Endodermal cell (in vitro differentiated cells): Measurements from ENCODE around the gene SERPINH1. TPM values are rescaled to one million over a fixed set of nuclear protein-coding genes. Genes with fewer than 3 reads are reported as not detected.

ENCODE experiments used
- DNase-seq: peaks from one replicate; pipeline ENCODE4 v3.0.0-alpha.2; 2017
- H3K27ac ChIP-seq: 2 replicates; pipeline ENCODE4 v1.5.1; 2013; ENCODE audit warnings: mild to moderate bottlenecking, low read depth, low read length, moderate library complexity
- H3K27me3 ChIP-seq: 2 replicates; pipeline ENCODE4 v1.6.1; 2013; ENCODE audit warnings: mild to moderate bottlenecking, low read length, moderate library complexity; ENCODE audit not compliant: insufficient read depth, control insufficient read depth, poor library complexity, severe bottlenecking
- H3K36me3 ChIP-seq: 2 replicates; pipeline ENCODE4 v1.7.0; 2013; ENCODE audit warnings: mild to moderate bottlenecking, low read length, moderate library complexity; ENCODE audit not compliant: control insufficient read depth, insufficient read depth
- H3K4me1 ChIP-seq: one replicate; pipeline ENCODE4 v1.7.0; 2013; ENCODE audit warnings: low read length; ENCODE audit not compliant: control insufficient read depth, insufficient read depth
- H3K4me3 ChIP-seq: 2 replicates; pipeline ENCODE4 v1.5.1; 2013; ENCODE audit warnings: mild to moderate bottlenecking, low read length, moderate library complexity
- H3K9ac ChIP-seq: 2 replicates; pipeline ENCODE4 v1.6.1; 2013; ENCODE audit warnings: mild to moderate bottlenecking, low read length, moderate library complexity; ENCODE audit not compliant: poor library complexity, severe bottlenecking; ENCODE audit errors: extremely low read depth
- H3K9me3 ChIP-seq: 2 replicates; pipeline ENCODE4 v1.6.1; 2013; ENCODE audit warnings: mild to moderate bottlenecking, low read length, moderate library complexity; ENCODE audit not compliant: control insufficient read depth
- H3K27ac Mint-ChIP-seq: 2 replicates; pipeline ENCODE4 v1.8.0; 2020; ENCODE audit warnings: mixed read lengths
- H3K27me3 Mint-ChIP-seq: 2 replicates; pipeline ENCODE4 v1.8.0; 2021; ENCODE audit warnings: mild to moderate bottlenecking, mixed read lengths; ENCODE audit not compliant: insufficient read depth
- H3K36me3 Mint-ChIP-seq: 2 replicates; pipeline ENCODE4 v1.8.0; 2020; ENCODE audit warnings: low read depth, mixed read lengths
- H3K4me1 Mint-ChIP-seq: 2 replicates; pipeline ENCODE4 v1.8.0; 2020; ENCODE audit warnings: mixed read lengths
- H3K4me3 Mint-ChIP-seq: 2 replicates; pipeline ENCODE4 v1.8.0; 2020; ENCODE audit warnings: mild to moderate bottlenecking, moderate library complexity, mixed read lengths
- H3K9me3 Mint-ChIP-seq: 2 replicates; pipeline ENCODE4 v1.8.0; 2020; ENCODE audit warnings: mild to moderate bottlenecking, mixed read lengths
- WGBS, 2 experiments: methylation state at CpG; one replicate each; pipeline versions ENCODE4 v1.1.5 to v1.1.7; 2013; ENCODE audit warnings: missing lambda C conversion rate in 2 of 2, mixed read lengths in 1 of 2; ENCODE audit not compliant: insufficient coverage in 1 of 2, insufficient read length in 1 of 2; 5-methylcytosine and 5-hydroxymethylcytosine counted together
- total RNA-seq, 2 donors: library from RNA; stranded (reverse); fragmentation: NEBNext Ultra II Directional in 1 of 2; extraction: Animal tissue kit (Norgen Biotek cat#: 25700) in 1 of 2; gene quantifications; 2 replicates in 1 of 2; 3 replicates in 1 of 2; pipeline ENCODE4 v1.2.1, GENCODE V29; 2021
- TF ChIP-seq, protein P1 (sequence below): fragments of 200-600 bp; sonication (generic); conservative IDR thresholded peaks from 2 replicates; pipeline ENCODE4 v1.5.0; 2021; ENCODE audit warnings: antibody characterized with exemption, mild to moderate bottlenecking

Gene SERPINH1
- total RNA-seq, 2 donors from 2014 or later, result 414 to 454 TPM

DNA sequence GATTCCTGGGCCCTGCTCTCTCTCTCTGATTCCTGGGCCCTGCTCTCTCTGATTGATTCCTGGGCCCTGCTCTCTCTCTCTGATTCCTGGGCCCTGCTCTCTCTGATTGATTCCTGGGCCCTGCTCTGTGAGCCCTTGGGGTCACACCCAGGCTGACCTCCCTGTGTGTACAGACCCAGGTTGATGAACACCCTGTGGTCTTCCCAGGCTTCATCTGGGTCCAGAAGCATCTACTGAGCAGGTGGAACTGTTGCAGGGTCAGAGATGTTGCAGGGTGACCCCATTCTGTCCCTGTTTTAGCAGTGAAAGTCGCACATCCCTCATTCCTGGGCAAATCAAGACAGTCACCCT, 20.0 kb upstream of the SERPINH1 start:
- no peak for DNase-seq
- no peaks in the 10 kb centered on the region for H3K36me3 ChIP-seq
- Mint-ChIP-seq H3K4me1 (peaks cover 23% of the 10 kb centered on the region), H3K9me3 (no peaks in the 10 kb centered on the region), H3K27ac (no peak overlapping the region), H3K36me3 (no peaks in the 10 kb centered on the region), H3K4me3 (no peak overlapping the region), H3K27me3 (peaks cover 5% of the 10 kb centered on the region)
- H3K4me3 ChIP-seq, result no peak overlapping the region
- H3K27me3 ChIP-seq, result no peaks in the 10 kb centered on the region
- peaks cover 9% of the 10 kb centered on the region for H3K4me1 ChIP-seq
- TF ChIP-seq, protein P1, sequence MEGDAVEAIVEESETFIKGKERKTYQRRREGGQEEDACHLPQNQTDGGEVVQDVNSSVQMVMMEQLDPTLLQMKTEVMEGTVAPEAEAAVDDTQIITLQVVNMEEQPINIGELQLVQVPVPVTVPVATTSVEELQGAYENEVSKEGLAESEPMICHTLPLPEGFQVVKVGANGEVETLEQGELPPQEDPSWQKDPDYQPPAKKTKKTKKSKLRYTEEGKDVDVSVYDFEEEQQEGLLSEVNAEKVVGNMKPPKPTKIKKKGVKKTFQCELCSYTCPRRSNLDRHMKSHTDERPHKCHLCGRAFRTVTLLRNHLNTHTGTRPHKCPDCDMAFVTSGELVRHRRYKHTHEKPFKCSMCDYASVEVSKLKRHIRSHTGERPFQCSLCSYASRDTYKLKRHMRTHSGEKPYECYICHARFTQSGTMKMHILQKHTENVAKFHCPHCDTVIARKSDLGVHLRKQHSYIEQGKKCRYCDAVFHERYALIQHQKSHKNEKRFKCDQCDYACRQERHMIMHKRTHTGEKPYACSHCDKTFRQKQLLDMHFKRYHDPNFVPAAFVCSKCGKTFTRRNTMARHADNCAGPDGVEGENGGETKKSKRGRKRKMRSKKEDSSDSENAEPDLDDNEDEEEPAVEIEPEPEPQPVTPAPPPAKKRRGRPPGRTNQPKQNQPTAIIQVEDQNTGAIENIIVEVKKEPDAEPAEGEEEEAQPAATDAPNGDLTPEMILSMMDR, result no peak
- H3K9ac ChIP-seq, result no peak overlapping the region
- 92 to 100% methylated on average over 1 of the region's 1 CpG for WGBS, 2 experiments
- no peak overlapping the region for H3K27ac ChIP-seq
- H3K9me3 ChIP-seq, result no peaks in the 10 kb centered on the region

- peaks cover 5% of the 10 kb centered on the region for H3K27me3 Mint-ChIP-seq
- Histone ChIP-seq H3K27ac (no peak overlapping the region), H3K4me3 (no peak overlapping the region), H3K27me3 (no peaks in the 10 kb centered on the region), H3K9me3 (no peaks in the 10 kb centered on the region), H3K9ac (no peak overlapping the region), H3K36me3 (no peaks in the 10 kb centered on the region), H3K4me1 (peaks cover 3% of the 10 kb centered on the region)
- 94% methylated on average over 6 of the region's 6 CpGs for WGBS, 2 experiments
- no peak overlapping the region for H3K4me3 Mint-ChIP-seq
- H3K4me1 Mint-ChIP-seq, result peaks cover 15% of the 10 kb centered on the region
- H3K9me3 Mint-ChIP-seq, result no peaks in the 10 kb centered on the region
- H3K27ac Mint-ChIP-seq, result no peak overlapping the region
- no peaks in the 10 kb centered on the region for H3K36me3 Mint-ChIP-seq
- TF ChIP-seq, protein P1, result no peak
- DNase-seq, result no peak
Observed at GRCh38 chr11:75543806-75544205, 18.2 kb upstream of the SERPINH1 start.

DNA sequence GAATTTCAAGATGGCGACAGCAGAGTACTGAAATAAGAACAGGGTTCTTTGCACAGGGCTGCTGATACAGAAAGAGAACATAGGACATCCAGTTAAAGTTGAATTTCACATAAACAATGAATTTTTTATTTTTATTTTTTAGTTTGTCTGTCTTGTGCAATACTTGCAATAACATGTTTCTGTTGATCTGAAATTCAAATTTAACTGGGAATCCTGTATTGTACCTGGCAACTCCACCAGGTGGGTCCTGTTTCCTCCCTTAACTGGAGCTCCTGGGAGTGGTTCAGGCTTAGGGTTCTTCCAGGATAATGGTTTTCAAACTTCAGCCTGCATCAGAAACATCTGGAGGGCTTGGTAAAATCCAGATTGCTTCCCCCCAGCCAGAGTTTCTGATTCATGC, 14.9 kb upstream of the SERPINH1 start:
- DNase-seq, result no peak

More for the DNA sequence above, 14.9 kb upstream of the SERPINH1 start:
- Histone ChIP-seq H3K27me3 (no peaks in the 10 kb centered on the region), H3K4me1 (peaks cover 3% of the 10 kb centered on the region), H3K9me3 (no peaks in the 10 kb centered on the region), H3K4me3 (no peak overlapping the region), H3K9ac (no peak overlapping the region), H3K27ac (no peak overlapping the region), H3K36me3 (no peaks in the 10 kb centered on the region)
- Mint-ChIP-seq H3K27me3 (peaks cover 5% of the 10 kb centered on the region), H3K36me3 (no peaks in the 10 kb centered on the region), H3K27ac (no peak overlapping the region), H3K4me3 (no peak overlapping the region), H3K4me1 (peaks cover 11% of the 10 kb centered on the region), H3K9me3 (no peaks in the 10 kb centered on the region)
- TF ChIP-seq, protein P1, result no peak
- 90 to 100% methylated on average over 1 of the region's 1 CpG for WGBS, 2 experiments
